Choroid plexus epithelial cell (primary cell): ENCODE results near the gene OSBPL9.

Experiments used
- DNase-seq: peaks from one replicate; pipeline ENCODE4 v3.0.0-alpha.2; 2010; ENCODE audit warnings: low read depth
- H3K4me3 ChIP-seq: 2 replicates; pipeline ENCODE4 v1.5.1; 2011; ENCODE audit warnings: low read depth, mild to moderate bottlenecking, control low read depth, low read length, moderate library complexity
- CTCF ChIP-seq: conservative IDR thresholded peaks from 2 replicates; pipeline ENCODE4 v1.5.1; 2011; ENCODE audit warnings: low read depth, mild to moderate bottlenecking, control low read depth, inconsistent platforms, low read length, moderate library complexity

Gene OSBPL9

DNA sequence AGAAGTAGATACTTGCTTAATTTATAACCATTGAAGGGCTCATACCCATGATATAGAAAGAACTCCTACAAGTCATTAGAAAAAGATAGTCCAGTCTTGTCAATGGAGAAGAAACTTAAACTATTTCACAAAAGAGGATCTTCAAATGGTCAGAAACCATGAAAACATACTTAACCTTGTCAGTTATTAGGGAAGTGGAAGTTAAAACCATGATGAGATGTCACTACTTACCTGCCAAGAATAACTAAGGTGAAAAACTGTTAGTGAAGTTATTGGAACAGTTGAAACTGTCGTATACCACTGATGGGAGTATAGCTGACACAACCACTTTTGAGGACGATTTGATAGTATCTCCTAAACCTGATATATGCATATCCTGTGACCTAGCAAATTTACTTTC is 46.8 kb downstream of the OSBPL9 start:
- no peak overlapping the region for H3K4me3 ChIP-seq
- no peak for TF ChIP-seq CTCF
- no peak for DNase-seq

DNA sequence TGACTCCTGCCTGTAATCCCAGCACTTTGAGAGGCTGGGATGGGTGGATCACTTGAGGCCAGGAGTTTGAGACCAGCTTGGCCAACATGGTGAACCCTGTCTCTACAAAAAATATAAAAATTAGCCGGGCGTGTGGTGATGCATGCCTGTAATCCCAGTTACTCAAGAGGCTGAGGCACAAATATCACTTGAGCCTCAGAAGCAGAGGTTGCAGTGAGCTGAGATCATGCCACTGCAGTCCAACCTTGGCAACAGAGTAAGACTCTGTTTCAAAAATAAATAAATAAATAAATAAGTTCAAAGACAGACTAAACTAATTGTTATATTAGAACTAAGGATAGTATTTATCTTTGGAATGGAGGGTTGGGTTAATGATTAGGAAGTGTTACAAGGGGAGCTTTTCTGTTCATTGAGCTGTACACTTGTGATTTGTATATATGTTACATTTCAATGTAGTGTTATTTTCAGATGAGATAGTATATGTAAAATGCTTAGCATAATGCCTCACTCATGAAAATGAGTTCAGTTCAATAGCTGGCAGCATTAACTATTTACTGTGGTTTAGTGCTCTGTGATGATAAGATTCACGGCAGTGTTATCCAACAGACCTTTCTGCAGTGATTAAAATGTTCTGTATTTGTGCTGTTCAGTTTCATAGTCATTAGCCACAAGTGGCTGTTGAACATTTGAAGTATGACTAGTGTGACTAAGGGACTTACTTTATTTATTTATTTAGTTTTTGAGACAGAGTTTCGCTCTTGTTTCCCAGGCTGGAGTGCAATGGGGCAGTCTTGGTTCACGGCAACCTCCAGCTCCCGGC is 47.7 kb downstream of the OSBPL9 start:
- TF ChIP-seq CTCF, result no peak
- no peak overlapping the region for H3K4me3 ChIP-seq
- no peak for DNase-seq

GRCh38 chr1:51666478-51666877 is 49.6 kb downstream of the OSBPL9 start:
- no peak for TF ChIP-seq CTCF
- no peak overlapping the region for H3K4me3 ChIP-seq
- DNase-seq, result peak; percentile 88

- no peak for DNase-seq
- no peak for TF ChIP-seq CTCF
- no peak overlapping the region for H3K4me3 ChIP-seq
Measured at GRCh38 chr1:51667561-51667960, 50.7 kb downstream of the OSBPL9 start.

DNA sequence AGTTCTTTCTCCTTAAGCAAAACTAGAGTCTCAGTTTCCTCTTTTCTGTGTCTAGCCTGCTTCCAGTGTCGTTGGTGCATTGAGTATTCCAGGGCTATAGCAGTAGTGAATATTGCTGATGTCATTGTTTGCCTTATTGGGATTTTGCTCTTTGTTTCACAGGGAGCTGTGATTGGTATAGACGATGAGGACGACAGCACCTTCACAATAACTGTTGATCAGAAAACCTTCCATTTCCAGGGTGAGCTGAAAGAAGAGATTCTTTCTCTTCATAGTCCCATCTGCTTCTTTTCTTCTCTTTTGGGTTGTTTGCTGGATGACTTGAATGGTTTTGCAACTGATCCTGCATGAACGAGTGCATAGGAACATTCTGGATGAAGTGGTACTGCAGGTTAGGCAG is 52.4 kb downstream of the OSBPL9 start:
- TF ChIP-seq CTCF, result no peak
- H3K4me3 ChIP-seq, result no peak overlapping the region
- no peak for DNase-seq

DNA sequence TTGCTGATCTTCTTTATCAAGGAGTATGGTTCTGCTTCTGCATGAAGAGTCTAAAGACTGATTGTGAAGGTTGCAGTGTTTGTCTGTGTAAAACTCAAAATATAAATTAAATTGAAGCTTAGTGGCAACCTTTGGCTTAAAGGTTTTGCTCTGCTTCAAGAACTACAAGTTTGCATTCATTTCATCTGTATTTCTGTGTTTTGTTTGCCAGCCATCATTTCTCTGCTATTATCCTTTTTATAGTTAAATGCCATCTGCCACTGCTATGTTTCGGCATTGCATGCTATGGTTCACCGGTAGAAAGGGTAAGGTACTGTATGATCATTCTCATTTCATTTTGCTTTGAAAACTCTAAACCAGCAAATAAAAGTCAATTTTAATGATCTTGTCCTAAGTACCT is 52.9 kb downstream of the OSBPL9 start:
- H3K4me3 ChIP-seq, result no peak overlapping the region
- no peak for TF ChIP-seq CTCF
- DNase-seq, result no peak
